ENCODE data around the gene FATE1.
A peak's percentile ranks its signal among the peaks of the same experiment; 100 is the strongest.

The FATE1 gene, protein sequence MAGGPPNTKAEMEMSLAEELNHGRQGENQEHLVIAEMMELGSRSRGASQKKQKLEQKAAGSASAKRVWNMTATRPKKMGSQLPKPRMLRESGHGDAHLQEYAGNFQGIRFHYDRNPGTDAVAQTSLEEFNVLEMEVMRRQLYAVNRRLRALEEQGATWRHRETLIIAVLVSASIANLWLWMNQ

GRCh38 chrX:151715752-151716151, at the start of gene FATE1:
FATE1 (plus strand) TSS chrX:151716035; CDS start chrX:151716120, 85 bp downstream.
- TF ChIP-seq, protein P1, sequence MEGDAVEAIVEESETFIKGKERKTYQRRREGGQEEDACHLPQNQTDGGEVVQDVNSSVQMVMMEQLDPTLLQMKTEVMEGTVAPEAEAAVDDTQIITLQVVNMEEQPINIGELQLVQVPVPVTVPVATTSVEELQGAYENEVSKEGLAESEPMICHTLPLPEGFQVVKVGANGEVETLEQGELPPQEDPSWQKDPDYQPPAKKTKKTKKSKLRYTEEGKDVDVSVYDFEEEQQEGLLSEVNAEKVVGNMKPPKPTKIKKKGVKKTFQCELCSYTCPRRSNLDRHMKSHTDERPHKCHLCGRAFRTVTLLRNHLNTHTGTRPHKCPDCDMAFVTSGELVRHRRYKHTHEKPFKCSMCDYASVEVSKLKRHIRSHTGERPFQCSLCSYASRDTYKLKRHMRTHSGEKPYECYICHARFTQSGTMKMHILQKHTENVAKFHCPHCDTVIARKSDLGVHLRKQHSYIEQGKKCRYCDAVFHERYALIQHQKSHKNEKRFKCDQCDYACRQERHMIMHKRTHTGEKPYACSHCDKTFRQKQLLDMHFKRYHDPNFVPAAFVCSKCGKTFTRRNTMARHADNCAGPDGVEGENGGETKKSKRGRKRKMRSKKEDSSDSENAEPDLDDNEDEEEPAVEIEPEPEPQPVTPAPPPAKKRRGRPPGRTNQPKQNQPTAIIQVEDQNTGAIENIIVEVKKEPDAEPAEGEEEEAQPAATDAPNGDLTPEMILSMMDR (conservative IDR thresholded peaks at IDR 0.05) = no peak
- TF ChIP-seq ZFX (IDR thresholded peaks at IDR 0.05) = no peak
- no peak within 1 kb of the TSS for H3K27ac ChIP-seq

GRCh38 chrX:151675121-151675746, 40.6 kb upstream of the FATE1 start:
- TF ChIP-seq ZFX (IDR thresholded peaks at IDR 0.05) = no peak
- TF ChIP-seq, protein P1 (conservative IDR thresholded peaks at IDR 0.05) = no peak
- no peak overlapping the region for H3K27ac ChIP-seq

DNA sequence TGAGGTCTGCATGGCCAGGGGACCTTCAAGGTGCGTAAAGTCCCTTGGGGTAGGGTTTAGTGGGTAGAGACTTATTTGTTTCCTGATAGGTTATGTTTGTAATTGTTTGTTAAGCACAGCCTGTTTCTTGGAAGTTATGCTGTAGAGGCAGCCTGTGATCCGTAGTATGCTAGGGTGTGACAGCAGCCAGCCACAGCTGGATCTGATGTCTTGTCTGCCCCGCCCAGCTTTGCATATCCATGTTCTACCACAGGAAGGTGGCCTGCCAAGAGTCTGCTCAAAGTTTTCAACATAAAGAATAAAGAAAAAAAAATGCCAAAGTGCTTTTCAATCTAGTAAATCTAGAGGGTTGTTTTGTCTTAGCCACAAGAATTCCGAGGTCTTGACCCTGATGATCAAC, 39.6 kb upstream of the FATE1 start:
- H3K27ac ChIP-seq = no peak overlapping the region
- TF ChIP-seq, protein P1 (conservative IDR thresholded peaks at IDR 0.05) = no peak

DNA sequence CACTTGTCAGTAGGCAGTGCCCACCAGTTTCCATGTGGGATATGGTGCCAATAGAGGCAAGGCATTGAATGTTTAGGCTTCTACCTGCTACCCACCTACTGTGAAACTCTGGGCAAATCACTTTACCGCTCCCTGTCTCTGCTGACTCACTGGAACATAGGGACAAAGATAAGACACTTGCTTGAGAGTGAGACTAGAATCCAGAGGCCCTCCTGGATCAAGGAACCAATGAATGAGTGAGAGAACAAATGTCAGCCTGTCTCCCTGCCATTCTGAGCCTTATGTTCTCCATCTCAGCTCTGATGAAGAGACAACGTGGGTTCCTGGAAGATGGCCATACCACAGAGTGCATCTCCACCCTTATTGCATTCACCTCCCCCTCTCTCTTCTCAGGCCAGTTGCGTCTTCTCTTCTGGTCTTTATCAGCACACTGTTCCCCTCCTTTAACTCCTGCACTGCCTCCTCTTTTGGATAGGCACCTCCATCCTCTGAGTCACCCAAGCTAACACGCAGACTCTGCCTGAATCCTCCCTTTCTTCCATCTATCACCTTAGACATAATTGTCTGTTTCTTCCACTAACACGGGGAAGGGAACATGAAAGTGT, 35.9 kb upstream of the FATE1 start:
- no peak for TF ChIP-seq ZFX (IDR thresholded peaks at IDR 0.05)
- TF ChIP-seq, protein P1 (conservative IDR thresholded peaks at IDR 0.05) = no peak
- no peak overlapping the region for H3K27ac ChIP-seq

DNA sequence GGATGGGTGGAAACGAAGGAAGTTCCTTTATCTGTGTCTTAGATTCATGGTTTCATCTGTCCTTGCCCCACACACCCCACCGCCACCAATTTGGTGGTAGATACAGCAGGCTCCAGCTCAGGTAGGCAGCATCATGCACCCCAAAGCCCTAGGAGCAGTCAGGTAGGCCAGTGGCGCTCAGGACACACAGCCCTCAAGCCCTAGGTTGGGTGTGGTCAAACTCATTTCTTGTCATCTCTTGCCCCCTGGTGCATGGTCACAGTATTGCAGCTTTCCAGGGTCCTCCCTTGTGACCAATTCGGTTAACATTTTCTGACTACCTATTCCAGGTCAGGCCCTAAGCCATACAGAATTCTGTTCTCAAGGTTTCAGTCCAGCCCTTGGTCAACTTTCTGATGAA, 35.0 kb upstream of the FATE1 start:
- TF ChIP-seq, protein P1 (conservative IDR thresholded peaks at IDR 0.05) = peak; percentile 53
- no peak for TF ChIP-seq ZFX (IDR thresholded peaks at IDR 0.05)
- no peak overlapping the region for H3K27ac ChIP-seq

- TF ChIP-seq, protein P1 (conservative IDR thresholded peaks at IDR 0.05) = no peak
- no peak for TF ChIP-seq ZFX (IDR thresholded peaks at IDR 0.05)
- H3K27ac ChIP-seq = no peak overlapping the region
Observed at GRCh38 chrX:151687635-151688034, 28.2 kb upstream of the FATE1 start.

- H3K27ac ChIP-seq = no peak overlapping the region
Observed at GRCh38 chrX:151688695-151689094, 27.1 kb upstream of the FATE1 start.

More at GRCh38 chrX:151688695-151689094, 27.1 kb upstream of the FATE1 start:
- TF ChIP-seq, protein P1 (conservative IDR thresholded peaks at IDR 0.05) = no peak
- no peak for TF ChIP-seq ZFX (IDR thresholded peaks at IDR 0.05)

Data from C4-2B (cell line).